Liver (tissue), 9 donors: Measurements from ENCODE around the gene TMEM178A. TPM values are rescaled to one million over a fixed set of nuclear protein-coding genes. Genes with fewer than 3 reads are reported as not detected.

Experiments used
- DNase-seq: peaks from one replicate; pipeline ENCODE4 v3.0.0-alpha.2; 2017; ENCODE audit warnings: low spot score
- H3K27ac ChIP-seq, 2 donors: one replicate each; pipeline ENCODE4 v1.7.0; 2013; ENCODE audit warnings: inconsistent platforms in 2 of 2, low read length in 2 of 2, control low read depth in 1 of 2, low read depth in 1 of 2, mild to moderate bottlenecking in 1 of 2
- H3K27me3 ChIP-seq, 4 donors: one replicate each; pipeline versions ENCODE4 v1.6.1 to v1.7.0; 2013; ENCODE audit warnings: low read length in 3 of 4, inconsistent platforms in 1 of 4, mild to moderate bottlenecking in 1 of 4, moderate library complexity in 1 of 4; ENCODE audit not compliant: control insufficient read depth in 4 of 4, insufficient read depth in 4 of 4
- H3K36me3 ChIP-seq, 4 donors: one replicate each; pipeline versions ENCODE4 v1.6.1 to v1.7.0; 2013; ENCODE audit warnings: low read length in 3 of 4, mild to moderate bottlenecking in 3 of 4, low read depth in 1 of 4, moderate library complexity in 1 of 4; ENCODE audit not compliant: control insufficient read depth in 4 of 4, insufficient read depth in 3 of 4
- H3K4me1 ChIP-seq, 4 donors: one replicate each; pipeline versions ENCODE4 v1.6.1 to v1.7.0; 2013; ENCODE audit warnings: low read length in 3 of 4, mild to moderate bottlenecking in 3 of 4, moderate library complexity in 1 of 4; ENCODE audit not compliant: control insufficient read depth in 4 of 4, insufficient read depth in 4 of 4
- H3K4me3 ChIP-seq, 3 donors: one replicate each; pipeline versions ENCODE4 v1.6.1 to v1.7.0; 2013; ENCODE audit warnings: low read length in 3 of 3, control low read depth in 1 of 3, low read depth in 1 of 3, mild to moderate bottlenecking in 1 of 3
- H3K9ac ChIP-seq, 2 donors: one replicate each; pipeline ENCODE4 v1.7.0; 2013; ENCODE audit warnings: low read length in 2 of 2, mild to moderate bottlenecking in 2 of 2, moderate library complexity in 2 of 2, control low read depth in 1 of 2, low read depth in 1 of 2
- H3K9me3 ChIP-seq, 4 donors: one replicate each; pipeline versions ENCODE4 v1.6.1 to v1.7.0; 2013; ENCODE audit warnings: low read length in 3 of 4; ENCODE audit not compliant: control insufficient read depth in 4 of 4
- ATF3 ChIP-seq: IDR thresholded peaks from 2 replicates; pipeline ENCODE4 v1.6.1; 2016; ENCODE audit warnings: antibody characterized with exemption
- CTCF ChIP-seq: fragments of 150-350 bp; IDR thresholded peaks from 2 replicates; pipeline ENCODE4 v1.5.1; 2017; ENCODE audit warnings: improper control_type of control experiment, low read depth, low read length; ENCODE audit not compliant: missing input control
- EGR1 ChIP-seq, 2 donors: IDR thresholded peaks; 2 replicates each; pipeline ENCODE4 v1.6.1; 2016 to 2018; ENCODE audit warnings: antibody characterized with exemption in 2 of 2, low read depth in 2 of 2
- FOXA1 ChIP-seq: IDR thresholded peaks from 2 replicates; pipeline ENCODE4 v1.6.1; 2016; ENCODE audit warnings: antibody characterized with exemption
- FOXA2 ChIP-seq: IDR thresholded peaks from 2 replicates; pipeline ENCODE4 v1.6.1; 2016; ENCODE audit warnings: antibody characterized with exemption
- GABPA ChIP-seq, 2 donors: IDR thresholded peaks in 1 of 2; conservative IDR thresholded peaks in 1 of 2; 2 replicates each; pipeline ENCODE4 v1.6.1; 2016; ENCODE audit warnings: antibody characterized with exemption in 2 of 2, mild to moderate bottlenecking in 1 of 2, moderate library complexity in 1 of 2
- HNF4A ChIP-seq, 2 donors: conservative IDR thresholded peaks; 2 replicates each; pipeline ENCODE4 v1.6.1; 2016; ENCODE audit warnings: antibody characterized with exemption in 2 of 2, mild to moderate bottlenecking in 2 of 2
- HNF4G ChIP-seq: IDR thresholded peaks from 2 replicates; pipeline ENCODE4 v1.6.1; 2016; ENCODE audit warnings: antibody characterized with exemption
- JUND ChIP-seq, 2 donors: IDR thresholded peaks; 2 replicates each; pipeline ENCODE4 v1.6.1; 2016; ENCODE audit warnings: antibody characterized with exemption in 2 of 2
- MAX ChIP-seq: IDR thresholded peaks from 2 replicates; pipeline ENCODE4 v1.6.1; 2016; ENCODE audit warnings: antibody characterized with exemption
- NR2F2 ChIP-seq: IDR thresholded peaks from 2 replicates; pipeline ENCODE4 v1.6.1; 2016; ENCODE audit warnings: antibody characterized with exemption
- RAD21 ChIP-seq, 2 donors: IDR thresholded peaks; 2 replicates each; pipeline ENCODE4 v1.6.1; 2016; ENCODE audit warnings: antibody characterized with exemption in 2 of 2, mild to moderate bottlenecking in 2 of 2
- REST ChIP-seq: IDR thresholded peaks from 2 replicates; pipeline ENCODE4 v1.6.1; 2016; ENCODE audit warnings: antibody characterized with exemption, mild to moderate bottlenecking
- RXRA ChIP-seq, 2 donors: IDR thresholded peaks; 2 replicates each; pipeline ENCODE4 v1.6.1; 2017 to 2018; ENCODE audit warnings: antibody characterized with exemption in 2 of 2, mild to moderate bottlenecking in 1 of 2
- SP1 ChIP-seq: IDR thresholded peaks from 2 replicates; pipeline ENCODE4 v1.6.1; 2018; ENCODE audit warnings: antibody characterized with exemption, mild to moderate bottlenecking
- TAF1 ChIP-seq: conservative IDR thresholded peaks from 2 replicates; pipeline ENCODE4 v1.6.1; 2016; ENCODE audit warnings: antibody characterized with exemption, mild to moderate bottlenecking
- ZBTB33 ChIP-seq: IDR thresholded peaks from 2 replicates; pipeline ENCODE4 v1.6.1; 2016; ENCODE audit warnings: antibody characterized with exemption
- WGBS: extraction: QIAGEN DNeasy Blood & Tissue Kit; methylation state at CpG from one replicate; pipeline ENCODE4 v1.1.7; 2013; 5-methylcytosine and 5-hydroxymethylcytosine counted together
- polyA plus RNA-seq, 2 donors: library from polyadenylated mRNA; stranded (reverse) in 1 of 2; unstranded in 1 of 2; fragments of 200-250 nt in 1 of 2; fragments of >200 nt in 1 of 2; fragmentation: Nextera tagmentation in 1 of 2; extraction: Ambion mirVana in 1 of 2; gene quantifications; one replicate each; pipeline versions ENCODE4 v1.2.1 to v1.2.3, GENCODE V29; 2013 to 2015
- total RNA-seq, 2 donors: library from RNA; depleted of rRNA; stranded (reverse); fragments of >200 nt; gene quantifications; one replicate each; pipeline ENCODE4 v1.2.3, GENCODE V29; 2014
- donor health status: healthy.
- donor health status: healthy.
- donor health status: healthy.
- donor health status: healthy.
- donor health status: healthy.

The TMEM178A gene
- total and polyA plus RNA-seq, 4 donors: 0.21 to 0.64 (median 0.49) TPM

- 68% methylated on average over 6 of the region's 6 CpGs for WGBS
- H3K27ac ChIP-seq: no peak overlapping the region
Observed at GRCh38 chr2:39642051-39642718, 23.5 kb upstream of the TMEM178A start.

More at GRCh38 chr2:39642051-39642718, 23.5 kb upstream of the TMEM178A start:
- TF ChIP-seq RXRA (IDR thresholded peaks at IDR 0.05): no peak
- no peak for TF ChIP-seq SP1
- no peak for TF ChIP-seq EGR1 (IDR thresholded peaks at IDR 0.05; ENCODE audit: low read depth in 2 of 2)
- no peak for TF ChIP-seq HNF4A (conservative IDR thresholded peaks at IDR 0.05)
- TF ChIP-seq TAF1: no peak
- TF ChIP-seq GABPA (IDR thresholded peaks at IDR 0.05 in 1 of 2, conservative IDR thresholded peaks at IDR 0.05 in 1 of 2): no peak
- no peak for TF ChIP-seq FOXA1
- no peak for TF ChIP-seq MAX
- no peak for TF ChIP-seq ZBTB33
- no peak for TF ChIP-seq FOXA2
- no peak for TF ChIP-seq CTCF
- no peak for TF ChIP-seq ATF3
- no peak for TF ChIP-seq RAD21 (IDR thresholded peaks at IDR 0.05)
- TF ChIP-seq HNF4G: no peak
- no peak for TF ChIP-seq REST
- TF ChIP-seq NR2F2: no peak
- TF ChIP-seq JUND (IDR thresholded peaks at IDR 0.05): no peak
- Histone ChIP-seq H3K9me3 (no peaks in the 10 kb centered on the region), H3K27me3 (no peaks in the 10 kb centered on the region), H3K9ac (no peak overlapping the region), H3K4me1 (no peaks in the 10 kb centered on the region), H3K4me3 (no peak overlapping the region), H3K36me3 (no peaks in the 10 kb centered on the region)
- no peak for DNase-seq
